Keratinocyte (primary cell): ENCODE data around the gene FFAR4.

Experiments
- CTCF ChIP-seq, 3 experiments: IDR thresholded peaks in 1 of 3; conservative IDR thresholded peaks in 1 of 3; optimal IDR thresholded peaks in 1 of 3; 2 replicates in 2 of 3; 3 replicates in 1 of 3; pipeline versions ENCODE3 to v1.5.1; 2011; ENCODE audit warnings: low read length in 3 of 3, mild to moderate bottlenecking in 3 of 3, moderate library complexity in 2 of 3, control low read depth in 1 of 3, inconsistent platforms in 1 of 3; ENCODE audit not compliant: insufficient read depth in 2 of 3; ENCODE audit errors: extremely low read depth in 1 of 3
- EZH2 ChIP-seq: IDR thresholded peaks from one replicate; pipeline ENCODE4 v1.6.1; 2012; ENCODE audit warnings: inconsistent platforms, mild to moderate bottlenecking, low read length, moderate library complexity

- no peak for TF ChIP-seq CTCF (optimal IDR thresholded peaks at IDR 0.05 in 1 of 3, IDR thresholded peaks at IDR 0.05 in 1 of 3, conservative IDR thresholded peaks at IDR 0.05 in 1 of 3; ENCODE audit: extremely low read depth in 1 of 3, insufficient read depth in 2 of 3, low read length in 3 of 3)
- no peak for TF ChIP-seq EZH2
Measured at GRCh38 chr10:93565446-93565845, 1.0 kb upstream of the FFAR4 start.
